ENCODE measurements around the gene SMPD2. TPM values are rescaled to one million over a fixed set of nuclear protein-coding genes. Genes with fewer than 3 reads are reported as not detected.

SMPD2 gene
- polyA plus RNA-seq, 2 donors = 22.9 to 25.5 TPM

- H3K9me3 ChIP-seq (ENCODE audit: control insufficient read depth in 2 of 2, insufficient read depth in 1 of 2, low read depth in 1 of 2, low read length in 1 of 2) = no peaks in the 10 kb centered on the region
- no peaks in the 10 kb centered on the region for H3K27me3 ChIP-seq (ENCODE audit: control insufficient read depth in 1 of 2, insufficient read depth in 2 of 2, low read length in 2 of 2)
- H3K4me1 ChIP-seq (ENCODE audit: control insufficient read depth in 2 of 2, insufficient read depth in 2 of 2, low read length in 1 of 2) = no peaks in the 10 kb centered on the region
- WGBS, 2 donors = 51% methylated on average over 5 of the region's 5 CpGs
- no peak overlapping the region for H3K4me3 ChIP-seq (ENCODE audit: low read depth in 1 of 2, low read length in 2 of 2)
- no peak overlapping the region for H3K27ac ChIP-seq (ENCODE audit: low read depth in 2 of 2, low read length in 1 of 2)
- no peaks in the 10 kb centered on the region for H3K36me3 ChIP-seq (ENCODE audit: control insufficient read depth in 2 of 2, insufficient read depth in 2 of 2, low read length in 1 of 2)
Observed at GRCh38 chr6:109491207-109491938, 50.8 kb downstream of the SMPD2 start.

Other genes starting within 250 kb of the SMPD2 start
- gene CD164, start 58.3 kb upstream of the SMPD2 start, polyA plus RNA-seq = 10 to 100 TPM; 56.9 to 66.9 TPM
- gene PPIL6, start 96 bp upstream of the SMPD2 start, polyA plus RNA-seq = under 1 TPM; 0.16 to 0.82 TPM
- 10 to 100 TPM; 17.6 to 18.2 TPM for gene MICAL1, start 15.0 kb downstream of the SMPD2 start, polyA plus RNA-seq
- gene ZBTB24, start 42.5 kb downstream of the SMPD2 start, polyA plus RNA-seq = 1 to 10 TPM; 2.2 to 2.3 TPM

Data from esophagus (tissue), 2 donors.